Measurements from ENCODE around the gene TASP1. TPM values are rescaled to one million over a fixed set of nuclear protein-coding genes. Genes with fewer than 3 reads are reported as not detected.

The TASP1 gene
- total RNA-seq, 1 donor from 2014 or later: 10.3 TPM

DNA sequence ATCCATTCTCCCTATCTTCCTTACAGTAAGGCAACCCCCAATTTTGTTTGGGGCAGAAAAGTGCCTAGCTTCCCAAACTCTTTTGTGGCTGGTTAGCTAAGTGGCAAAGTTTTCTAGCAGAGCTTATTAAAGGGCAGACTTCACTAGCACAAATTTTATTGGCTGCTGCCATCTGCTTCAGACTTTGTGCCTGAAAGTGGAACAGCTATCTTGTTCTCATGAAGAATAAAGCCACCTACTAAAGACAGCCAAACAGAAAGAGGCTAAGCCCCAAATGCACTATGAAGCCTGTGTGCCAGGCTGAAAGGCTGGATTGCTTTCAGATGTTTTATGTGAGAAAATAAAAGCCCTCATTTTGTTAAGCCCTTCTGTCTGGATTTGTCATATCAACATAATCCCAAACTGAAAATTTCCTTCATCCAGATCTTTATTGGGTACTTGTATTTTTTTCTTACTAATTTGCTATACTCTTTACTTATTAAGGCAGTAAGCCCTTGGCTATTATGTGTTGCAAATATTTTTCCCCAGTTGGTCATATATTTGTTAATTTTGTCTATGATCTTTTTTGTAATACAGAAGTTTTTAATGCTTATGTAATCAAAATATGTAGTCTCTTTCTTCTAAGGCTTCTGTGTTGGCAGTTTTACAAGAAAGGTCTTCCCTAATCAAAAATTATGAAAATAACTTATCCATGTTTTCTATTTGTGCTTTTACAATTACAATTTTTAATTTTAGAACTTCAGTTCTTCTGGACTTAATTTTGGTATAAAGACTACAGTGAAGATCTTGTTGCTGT, 191.1 kb downstream of the TASP1 start:
- Histone ChIP-seq H3K27me3 (ENCODE audit: insufficient read depth, low read length) (no peaks in the 10 kb centered on the region), H3K4me1 (ENCODE audit: insufficient read depth, low read length) (no peaks in the 10 kb centered on the region), H3K9ac (ENCODE audit: low read length) (no peak overlapping the region), H4K20me1 (ENCODE audit: insufficient read depth, low read length) (no peaks in the 10 kb centered on the region), H3K4me2 (ENCODE audit: low read length) (no peak overlapping the region), H3K79me2 (ENCODE audit: insufficient read depth, low read length) (no peaks in the 10 kb centered on the region), H3K27ac (ENCODE audit: low read depth, low read length) (no peak overlapping the region), H3K9me3 (ENCODE audit: insufficient read depth, low read depth, low read length) (no peaks in the 10 kb centered on the region), H2AFZ (ENCODE audit: low read depth, low read length) (no peak overlapping the region), H3K36me3 (ENCODE audit: insufficient read depth, low read length) (no peaks in the 10 kb centered on the region), H3K4me3 (ENCODE audit: insufficient read depth, low read depth, low read length) (no peak overlapping the region)
- H3K36me3 Mint-ChIP-seq (ENCODE audit: low read depth, unreplicated experiment): peaks cover 2% of the 10 kb centered on the region
- H3K4me3 Mint-ChIP-seq (ENCODE audit: unreplicated experiment): no peak overlapping the region
- DNase-seq (ENCODE audit: low read depth): no peak
- no peak overlapping the region for H3K27ac Mint-ChIP-seq (ENCODE audit: unreplicated experiment)
- no peak for FAIRE-seq
- no peak for TF ChIP-seq EZH2 (IDR thresholded peaks at IDR 0.05; ENCODE audit: insufficient read depth, low read length)
- TF ChIP-seq, protein P1, sequence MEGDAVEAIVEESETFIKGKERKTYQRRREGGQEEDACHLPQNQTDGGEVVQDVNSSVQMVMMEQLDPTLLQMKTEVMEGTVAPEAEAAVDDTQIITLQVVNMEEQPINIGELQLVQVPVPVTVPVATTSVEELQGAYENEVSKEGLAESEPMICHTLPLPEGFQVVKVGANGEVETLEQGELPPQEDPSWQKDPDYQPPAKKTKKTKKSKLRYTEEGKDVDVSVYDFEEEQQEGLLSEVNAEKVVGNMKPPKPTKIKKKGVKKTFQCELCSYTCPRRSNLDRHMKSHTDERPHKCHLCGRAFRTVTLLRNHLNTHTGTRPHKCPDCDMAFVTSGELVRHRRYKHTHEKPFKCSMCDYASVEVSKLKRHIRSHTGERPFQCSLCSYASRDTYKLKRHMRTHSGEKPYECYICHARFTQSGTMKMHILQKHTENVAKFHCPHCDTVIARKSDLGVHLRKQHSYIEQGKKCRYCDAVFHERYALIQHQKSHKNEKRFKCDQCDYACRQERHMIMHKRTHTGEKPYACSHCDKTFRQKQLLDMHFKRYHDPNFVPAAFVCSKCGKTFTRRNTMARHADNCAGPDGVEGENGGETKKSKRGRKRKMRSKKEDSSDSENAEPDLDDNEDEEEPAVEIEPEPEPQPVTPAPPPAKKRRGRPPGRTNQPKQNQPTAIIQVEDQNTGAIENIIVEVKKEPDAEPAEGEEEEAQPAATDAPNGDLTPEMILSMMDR (IDR thresholded peaks at IDR 0.05; ENCODE audit: insufficient read depth, low read depth, low read length): no peak
- no peaks in the 10 kb centered on the region for H3K27me3 Mint-ChIP-seq (ENCODE audit: low read depth, unreplicated experiment)
- no peaks in the 10 kb centered on the region for H3K9me3 Mint-ChIP-seq (ENCODE audit: unreplicated experiment)
- H3K4me1 Mint-ChIP-seq (ENCODE audit: low read depth, unreplicated experiment): no peaks in the 10 kb centered on the region

DNA sequence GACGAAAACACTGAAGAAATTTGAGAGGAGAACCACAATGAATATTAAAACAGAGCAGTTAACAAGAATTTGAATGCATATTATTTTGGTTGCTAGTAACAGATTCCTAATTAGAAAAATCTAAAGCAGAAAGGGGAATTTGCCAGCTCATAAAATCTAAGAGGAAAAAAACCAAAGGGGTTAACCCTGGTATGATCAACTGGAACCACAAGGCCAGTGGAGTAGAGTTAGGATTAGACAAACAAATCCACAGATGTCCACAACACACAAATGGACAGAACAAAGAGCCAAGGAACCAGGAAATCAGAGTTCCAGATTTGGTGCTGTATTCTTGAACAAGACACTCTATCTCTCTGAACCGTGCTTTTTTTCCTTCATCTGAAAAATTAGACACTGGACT, 195.0 kb downstream of the TASP1 start:
- H3K27me3 Mint-ChIP-seq (ENCODE audit: low read depth, unreplicated experiment): no peaks in the 10 kb centered on the region
- FAIRE-seq: no peak
- no peaks in the 10 kb centered on the region for H3K79me2 ChIP-seq (ENCODE audit: insufficient read depth, low read length)
- H3K36me3 Mint-ChIP-seq (ENCODE audit: low read depth, unreplicated experiment): peaks cover 6% of the 10 kb centered on the region
- DNase-seq (ENCODE audit: low read depth): no peak
- H3K9me3 Mint-ChIP-seq (ENCODE audit: unreplicated experiment): peaks cover 5% of the 10 kb centered on the region
- no peak overlapping the region for H3K27ac Mint-ChIP-seq (ENCODE audit: unreplicated experiment)
- H3K9me3 ChIP-seq (ENCODE audit: insufficient read depth, low read depth, low read length): no peaks in the 10 kb centered on the region
- H3K4me2 ChIP-seq (ENCODE audit: low read length): no peak overlapping the region
- peaks cover 1% of the 10 kb centered on the region for H3K4me1 Mint-ChIP-seq (ENCODE audit: low read depth, unreplicated experiment)
- no peak overlapping the region for H3K4me3 Mint-ChIP-seq (ENCODE audit: unreplicated experiment)
- H4K20me1 ChIP-seq (ENCODE audit: insufficient read depth, low read length): no peaks in the 10 kb centered on the region
- H2AFZ ChIP-seq (ENCODE audit: low read depth, low read length): no peak overlapping the region
- no peaks in the 10 kb centered on the region for H3K27me3 ChIP-seq (ENCODE audit: insufficient read depth, low read length)
- H3K9ac ChIP-seq (ENCODE audit: low read length): no peak overlapping the region
- no peak overlapping the region for H3K4me3 ChIP-seq (ENCODE audit: insufficient read depth, low read depth, low read length)
- no peak overlapping the region for H3K27ac ChIP-seq (ENCODE audit: low read depth, low read length)
- TF ChIP-seq EZH2 (IDR thresholded peaks at IDR 0.05; ENCODE audit: insufficient read depth, low read length): no peak
- TF ChIP-seq, protein P1 (IDR thresholded peaks at IDR 0.05; ENCODE audit: insufficient read depth, low read depth, low read length): no peak
- no peaks in the 10 kb centered on the region for H3K4me1 ChIP-seq (ENCODE audit: insufficient read depth, low read length)
- no peaks in the 10 kb centered on the region for H3K36me3 ChIP-seq (ENCODE audit: insufficient read depth, low read length)

DNA sequence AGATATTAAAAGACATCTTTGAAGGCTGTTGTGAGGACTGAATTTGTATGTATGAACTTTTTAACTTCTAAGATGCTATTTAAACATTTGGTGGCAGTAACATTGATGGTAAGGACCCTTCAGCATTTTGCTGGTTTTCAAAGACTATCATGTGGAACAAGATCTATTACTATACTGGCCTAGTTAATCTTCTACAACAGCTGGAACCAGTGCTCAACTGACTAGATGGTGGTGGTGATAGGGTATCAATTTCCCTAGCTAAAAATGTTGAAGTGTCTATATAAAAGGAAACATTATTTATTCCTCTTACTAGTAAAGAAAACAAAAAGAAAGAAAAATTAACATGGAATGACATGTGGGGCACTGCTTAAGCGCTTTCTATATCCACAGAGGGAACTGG, 195.7 kb downstream of the TASP1 start:
- no peak overlapping the region for H3K9ac ChIP-seq (ENCODE audit: low read length)
- H3K27me3 Mint-ChIP-seq (ENCODE audit: low read depth, unreplicated experiment): no peaks in the 10 kb centered on the region
- H3K27ac Mint-ChIP-seq (ENCODE audit: unreplicated experiment): no peak overlapping the region
- H3K4me1 Mint-ChIP-seq (ENCODE audit: low read depth, unreplicated experiment): peaks cover 1% of the 10 kb centered on the region
- no peaks in the 10 kb centered on the region for H3K36me3 ChIP-seq (ENCODE audit: insufficient read depth, low read length)
- no peak overlapping the region for H3K4me3 ChIP-seq (ENCODE audit: insufficient read depth, low read depth, low read length)
- H3K79me2 ChIP-seq (ENCODE audit: insufficient read depth, low read length): no peaks in the 10 kb centered on the region
- no peaks in the 10 kb centered on the region for H3K9me3 ChIP-seq (ENCODE audit: insufficient read depth, low read depth, low read length)
- H3K4me3 Mint-ChIP-seq (ENCODE audit: unreplicated experiment): no peak overlapping the region
- DNase-seq (ENCODE audit: low read depth): no peak
- no peaks in the 10 kb centered on the region for H4K20me1 ChIP-seq (ENCODE audit: insufficient read depth, low read length)
- no peak for TF ChIP-seq EZH2 (IDR thresholded peaks at IDR 0.05; ENCODE audit: insufficient read depth, low read length)
- no peak for FAIRE-seq
- no peaks in the 10 kb centered on the region for H3K4me1 ChIP-seq (ENCODE audit: insufficient read depth, low read length)
- peaks cover 6% of the 10 kb centered on the region for H3K36me3 Mint-ChIP-seq (ENCODE audit: low read depth, unreplicated experiment)
- H3K9me3 Mint-ChIP-seq (ENCODE audit: unreplicated experiment): peaks cover 5% of the 10 kb centered on the region
- no peak overlapping the region for H3K4me2 ChIP-seq (ENCODE audit: low read length)
- no peak overlapping the region for H3K27ac ChIP-seq (ENCODE audit: low read depth, low read length)
- H3K27me3 ChIP-seq (ENCODE audit: insufficient read depth, low read length): no peaks in the 10 kb centered on the region
- H2AFZ ChIP-seq (ENCODE audit: low read depth, low read length): no peak overlapping the region
